ENCODE data around the gene FNBP1.
"Not testable (repeated sequence)": the region's sequence is repeated elsewhere in the genome, so short reads cannot be mapped to it uniquely, and the experiment has no call there.

FNBP1 gene

GRCh38 chr9:130020618-130021017 is 22.4 kb downstream of the FNBP1 start:
- DNase-seq: no peak

- no peak for DNase-seq
Measured at GRCh38 chr9:130018265-130018664, 24.7 kb downstream of the FNBP1 start.

GRCh38 chr9:130017510-130017909 is 25.5 kb downstream of the FNBP1 start:
- DNase-seq: not testable (repeated sequence)

GRCh38 chr9:130017076-130017475 is 25.9 kb downstream of the FNBP1 start:
- no peak for DNase-seq

- no peak for DNase-seq
Measured at GRCh38 chr9:130015353-130016019, 27.5 kb downstream of the FNBP1 start.

GRCh38 chr9:130013326-130013725 is 29.7 kb downstream of the FNBP1 start:
- DNase-seq: no peak

- no peak for DNase-seq
Measured at GRCh38 chr9:130010151-130010988, 32.6 kb downstream of the FNBP1 start.

GRCh38 chr9:130009546-130009945 is 33.4 kb downstream of the FNBP1 start:
- not testable (repeated sequence) for DNase-seq

- no peak for DNase-seq
Measured at GRCh38 chr9:130008538-130008937, 34.5 kb downstream of the FNBP1 start.

GRCh38 chr9:130006952-130007351 is 36.0 kb downstream of the FNBP1 start:
- DNase-seq: not testable (repeated sequence)

GRCh38 chr9:130003943-130004552 is 38.9 kb downstream of the FNBP1 start:
- no peak for DNase-seq

- no peak for DNase-seq
Measured at GRCh38 chr9:130002320-130002719, 40.7 kb downstream of the FNBP1 start.

- no peak for DNase-seq
Measured at GRCh38 chr9:130001190-130001589, 41.8 kb downstream of the FNBP1 start.

GRCh38 chr9:129999141-129999510 is 43.9 kb downstream of the FNBP1 start:
- DNase-seq: no peak

- DNase-seq: no peak
Measured at GRCh38 chr9:129998491-129999140, 44.4 kb downstream of the FNBP1 start.

- DNase-seq: not testable (repeated sequence)
Measured at GRCh38 chr9:129997706-129998105, 45.3 kb downstream of the FNBP1 start.

- DNase-seq: no peak
Measured at GRCh38 chr9:129996161-129996830, 46.7 kb downstream of the FNBP1 start.

GRCh38 chr9:129995409-129996160 is 47.4 kb downstream of the FNBP1 start:
- no peak for DNase-seq

GRCh38 chr9:129994882-129995281 is 48.1 kb downstream of the FNBP1 start:
- DNase-seq: no peak

GRCh38 chr9:129991139-129991538 is 51.9 kb downstream of the FNBP1 start:
- DNase-seq: not testable (repeated sequence)

GRCh38 chr9:129990269-129991010 is 52.5 kb downstream of the FNBP1 start:
- no peak for DNase-seq
